Lower lobe of right lung (tissue), 2 donors: ENCODE results near the gene ATP13A5. TPM values are rescaled to one million over a fixed set of nuclear protein-coding genes. Genes with fewer than 3 reads are reported as not detected.

Source experiments
- ATAC-seq, 2 donors: fragments of 200-7000 bp; cut with Tn5 transposase; one replicate each; pipeline ENCODE4 v1.9.1; 2020 to 2022; ENCODE audit warnings: mild to moderate bottlenecking in 2 of 2, moderate library complexity in 2 of 2
- DNase-seq: peaks from one replicate; pipeline ENCODE4 v3.0.0-alpha.2; 2020
- H3K27ac ChIP-seq: fragments of 200-600 bp; one replicate; pipeline ENCODE4 v1.8.0; 2022
- H3K27me3 ChIP-seq: fragments of 200-600 bp; one replicate; pipeline ENCODE4 v1.8.0; 2022; ENCODE audit warnings: low read depth
- H3K36me3 ChIP-seq: fragments of 200-600 bp; one replicate; pipeline ENCODE4 v1.8.0; 2022; ENCODE audit warnings: mild to moderate bottlenecking
- H3K4me1 ChIP-seq: fragments of 200-600 bp; one replicate; pipeline ENCODE4 v1.8.0; 2022
- H3K4me3 ChIP-seq: fragments of 200-600 bp; one replicate; pipeline ENCODE4 v1.8.0; 2022; ENCODE audit warnings: mild to moderate bottlenecking
- H3K9me3 ChIP-seq: fragments of 200-600 bp; one replicate; pipeline ENCODE4 v1.8.0; 2022
- CTCF ChIP-seq: fragments of 200-600 bp; IDR thresholded peaks from one replicate; pipeline ENCODE4 v1.8.0; 2022; ENCODE audit warnings: antibody characterized with exemption, mild to moderate bottlenecking
- intact Hi-C: fragments of 100-400 bp; cut with DNase I; formaldehyde crosslinking; loops from one replicate; pipeline ENCODE4 v1.11.0; 2022
- total RNA-seq: library from RNA; stranded (reverse); fragmentation: NEBNext Ultra II Directional; extraction: Animal tissue kit (Norgen Biotek cat#: 25700); gene quantifications from one replicate; pipeline ENCODE4 v1.2.1, GENCODE V29; 2021
- donor health status: DM: no; HTN: yes; CAD: no; lungs with severe emphysema.

The ATP13A5 gene
- total RNA-seq, 1 donor from 2014 or later, result 2.0 TPM

- intact Hi-C loops, result no loop called here
- H3K27me3 ChIP-seq, result no peaks in the 10 kb centered on the region
- DNase-seq (no peak), ATAC-seq (no peak)
- H3K9me3 ChIP-seq, result no peaks in the 10 kb centered on the region
- no peak overlapping the region for H3K4me3 ChIP-seq
- no peak overlapping the region for H3K27ac ChIP-seq
- no peaks in the 10 kb centered on the region for H3K4me1 ChIP-seq
- TF ChIP-seq CTCF, result no peak
- no peaks in the 10 kb centered on the region for H3K36me3 ChIP-seq
Observed at GRCh38 chr3:193225302-193226125, 153.0 kb downstream of the ATP13A5 start.

Other genes with a start within 250 kb of the ATP13A5 start
- not detected for gene PLAAT1, start 137.5 kb downstream of the ATP13A5 start, total RNA-seq
- 188 TPM for gene ATP13A4, start 176.1 kb upstream of the ATP13A5 start, total RNA-seq
- gene OPA1, start 214.5 kb upstream of the ATP13A5 start, total RNA-seq, result 44.0 TPM